HG03565 (cell line): Measurements from ENCODE around the gene NOL6.
A peak's percentile ranks its signal among the peaks of the same experiment; 100 is the strongest.
"Not testable (repeated sequence)": the region's sequence is repeated elsewhere in the genome, so short reads cannot be mapped to it uniquely, and the experiment has no call there.

Experiments used
- ATAC-seq: cut with Tn5 transposase; IDR thresholded peaks from one replicate; pipeline ENCODE4 v1.9.1; 2021; ENCODE audit warnings: mild to moderate bottlenecking, moderate library complexity; ENCODE audit not compliant: unreplicated experiment

NOL6 gene

GRCh38 chr9:33473643-33474352 lies at the start of gene NOL6:
NOL6 (minus strand) TSS chr9:33473924; CDS start chr9:33473842, 82 bp downstream.
- ATAC-seq = peak; percentile 98

- ATAC-seq = not testable (repeated sequence)
Measured at GRCh38 chr9:33521861-33522260, 48.1 kb upstream of the NOL6 start.

GRCh38 chr9:33517934-33518577 lies 44.3 kb upstream of the NOL6 start:
- not testable (repeated sequence) for ATAC-seq

GRCh38 chr9:33517373-33517772 lies 43.6 kb upstream of the NOL6 start:
- no peak for ATAC-seq

GRCh38 chr9:33516397-33516796 lies 42.7 kb upstream of the NOL6 start:
- ATAC-seq = not testable (repeated sequence)

GRCh38 chr9:33515342-33515995 lies 41.7 kb upstream of the NOL6 start:
- ATAC-seq = not testable (repeated sequence)

- not testable (repeated sequence) for ATAC-seq
Measured at GRCh38 chr9:33512535-33512934, 38.8 kb upstream of the NOL6 start.

- ATAC-seq = not testable (repeated sequence)
Measured at GRCh38 chr9:33511184-33511517, 37.4 kb upstream of the NOL6 start.

GRCh38 chr9:33510262-33511183 lies 36.8 kb upstream of the NOL6 start:
- ATAC-seq = peak; percentile 51

- no peak for ATAC-seq
Measured at GRCh38 chr9:33506626-33507370, 33.1 kb upstream of the NOL6 start.

- ATAC-seq = no peak
Measured at GRCh38 chr9:33498387-33498786, 24.7 kb upstream of the NOL6 start.

- not testable (repeated sequence) for ATAC-seq
Measured at GRCh38 chr9:33493819-33494218, 20.1 kb upstream of the NOL6 start.

GRCh38 chr9:33489066-33489465 lies 15.3 kb upstream of the NOL6 start:
- ATAC-seq = no peak

- not testable (repeated sequence) for ATAC-seq
Measured at GRCh38 chr9:33485312-33485711, 11.6 kb upstream of the NOL6 start.

GRCh38 chr9:33480976-33481375 lies 7.3 kb upstream of the NOL6 start:
- ATAC-seq = no peak

GRCh38 chr9:33480106-33480505 lies 6.4 kb upstream of the NOL6 start:
- no peak for ATAC-seq

GRCh38 chr9:33476503-33476902 lies 2.8 kb upstream of the NOL6 start:
- no peak for ATAC-seq

GRCh38 chr9:33475357-33475756 lies 1.6 kb upstream of the NOL6 start:
- ATAC-seq = no peak

- no peak for ATAC-seq
Measured at GRCh38 chr9:33472881-33473615, 676 bp downstream of the NOL6 start.
